ENCODE results near the gene BMAL1.

Gene BMAL1

GRCh38 chr11:13314676-13315394, 37.2 kb downstream of the BMAL1 start:
- FAIRE-seq: no peak
- no peak for DNase-seq (ENCODE audit: insufficient read length, low spot score)
- TF ChIP-seq, protein P1, sequence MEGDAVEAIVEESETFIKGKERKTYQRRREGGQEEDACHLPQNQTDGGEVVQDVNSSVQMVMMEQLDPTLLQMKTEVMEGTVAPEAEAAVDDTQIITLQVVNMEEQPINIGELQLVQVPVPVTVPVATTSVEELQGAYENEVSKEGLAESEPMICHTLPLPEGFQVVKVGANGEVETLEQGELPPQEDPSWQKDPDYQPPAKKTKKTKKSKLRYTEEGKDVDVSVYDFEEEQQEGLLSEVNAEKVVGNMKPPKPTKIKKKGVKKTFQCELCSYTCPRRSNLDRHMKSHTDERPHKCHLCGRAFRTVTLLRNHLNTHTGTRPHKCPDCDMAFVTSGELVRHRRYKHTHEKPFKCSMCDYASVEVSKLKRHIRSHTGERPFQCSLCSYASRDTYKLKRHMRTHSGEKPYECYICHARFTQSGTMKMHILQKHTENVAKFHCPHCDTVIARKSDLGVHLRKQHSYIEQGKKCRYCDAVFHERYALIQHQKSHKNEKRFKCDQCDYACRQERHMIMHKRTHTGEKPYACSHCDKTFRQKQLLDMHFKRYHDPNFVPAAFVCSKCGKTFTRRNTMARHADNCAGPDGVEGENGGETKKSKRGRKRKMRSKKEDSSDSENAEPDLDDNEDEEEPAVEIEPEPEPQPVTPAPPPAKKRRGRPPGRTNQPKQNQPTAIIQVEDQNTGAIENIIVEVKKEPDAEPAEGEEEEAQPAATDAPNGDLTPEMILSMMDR (IDR thresholded peaks at IDR 0.05; ENCODE audit: insufficient read depth, missing control alignments): no peak

DNA sequence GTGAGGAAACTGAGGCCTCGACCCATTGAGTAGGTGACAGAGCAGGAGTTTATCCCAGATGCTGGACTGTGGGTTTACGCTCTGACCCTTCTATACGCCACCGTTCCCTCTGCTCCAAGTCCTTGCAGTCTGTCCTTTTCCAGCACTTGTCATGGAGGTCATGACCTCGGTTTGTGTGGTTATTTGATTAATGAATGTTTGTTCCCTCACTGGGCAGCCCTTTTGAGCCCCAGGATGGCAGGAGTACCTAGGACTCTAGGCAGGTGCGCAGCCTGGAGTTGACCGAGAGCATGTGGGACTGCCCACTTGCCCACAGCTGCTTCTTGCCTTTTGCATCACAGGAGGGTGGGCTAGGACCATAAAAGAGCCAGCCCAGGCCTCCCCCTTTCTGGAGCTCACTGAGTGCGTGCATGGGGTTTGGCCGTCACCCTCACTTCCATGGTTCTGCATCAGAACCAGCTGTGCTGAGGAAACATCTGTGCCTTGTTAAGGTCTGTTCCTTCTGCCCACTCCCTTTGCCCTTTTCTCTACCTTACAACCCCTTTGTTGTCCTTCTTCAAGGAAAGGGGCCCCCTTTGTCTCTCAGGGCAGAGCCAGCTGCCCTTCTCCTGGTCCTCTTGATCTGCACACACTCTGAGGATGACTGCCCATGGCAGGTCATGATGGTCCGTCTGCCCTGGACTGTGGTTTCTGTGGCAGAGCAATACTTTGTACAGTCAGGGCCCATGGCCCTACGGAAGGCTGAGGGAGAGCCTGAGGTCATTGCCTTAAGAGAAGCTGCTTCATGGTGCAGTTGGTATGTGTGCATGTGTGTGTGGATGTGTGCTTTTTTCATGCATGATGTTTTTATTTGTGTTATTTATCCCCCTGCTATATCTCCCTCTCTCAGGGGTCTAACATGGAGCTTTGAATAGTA, 38.2 kb downstream of the BMAL1 start:
- FAIRE-seq: no peak
- TF ChIP-seq, protein P1 (IDR thresholded peaks at IDR 0.05; ENCODE audit: insufficient read depth, missing control alignments): no peak
- no peak for DNase-seq (ENCODE audit: insufficient read length, low spot score)

DNA sequence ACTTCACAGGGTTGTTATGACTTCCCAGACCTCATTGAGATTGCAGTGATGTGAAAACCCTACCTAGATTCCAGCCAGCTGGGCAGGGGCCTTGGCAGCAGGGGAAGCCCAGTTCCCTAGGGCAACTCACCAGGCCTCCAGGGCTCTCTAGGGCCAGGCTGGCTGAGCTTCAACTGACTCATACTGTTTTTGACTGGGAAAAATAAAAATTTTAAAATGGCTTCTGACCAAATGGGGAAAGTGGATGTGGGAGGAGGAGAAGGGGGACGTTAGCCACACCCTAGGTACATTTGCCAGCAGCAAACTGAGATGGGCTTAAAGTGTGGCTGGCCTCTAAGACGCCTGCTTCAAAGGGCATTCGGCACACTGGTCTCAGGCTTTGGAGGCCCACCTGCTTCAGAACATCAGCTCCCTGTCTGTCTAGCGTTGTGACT, 39.0 kb downstream of the BMAL1 start:
- FAIRE-seq (no peak), DNase-seq (ENCODE audit: insufficient read length, low spot score) (no peak)

DNA sequence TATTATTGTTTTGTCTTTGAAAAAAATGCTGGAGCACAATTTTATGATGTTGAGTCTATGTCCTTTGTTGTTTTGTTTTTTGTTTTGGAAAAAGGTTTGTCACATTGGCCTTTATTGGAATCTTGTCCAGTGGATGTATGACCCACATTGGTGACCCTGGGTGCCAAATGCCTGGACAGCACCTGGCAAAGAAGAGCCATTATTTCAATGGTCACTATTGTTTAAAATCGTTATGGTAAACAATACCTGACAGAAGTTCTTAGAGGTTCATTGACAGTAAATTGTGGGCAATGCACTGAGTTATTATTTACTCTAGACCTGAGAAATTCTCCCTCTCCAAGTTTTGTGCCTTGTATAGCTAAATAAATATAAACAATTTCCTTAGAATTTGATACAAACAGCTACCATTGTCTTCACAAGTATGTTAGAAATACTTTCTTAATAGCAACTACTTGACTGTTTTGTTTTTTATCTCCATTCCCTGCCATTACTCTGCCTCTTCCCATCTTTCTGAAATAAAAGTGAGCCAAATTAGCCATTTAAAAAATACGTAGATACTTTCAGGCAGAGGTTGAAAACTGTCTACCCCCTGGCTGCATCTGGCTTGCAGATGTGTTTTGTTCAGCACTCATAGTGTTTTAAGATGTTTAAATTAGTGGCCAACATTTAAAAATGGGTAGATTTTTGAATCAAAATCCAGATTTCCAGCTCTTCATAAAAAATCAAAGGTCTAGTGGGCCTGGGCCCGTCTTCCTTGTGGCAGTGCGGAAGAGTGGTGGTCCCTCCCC, 39.9 kb downstream of the BMAL1 start:
- TF ChIP-seq, protein P1 (IDR thresholded peaks at IDR 0.05; ENCODE audit: insufficient read depth, missing control alignments): no peak
- FAIRE-seq (no peak), DNase-seq (ENCODE audit: insufficient read length, low spot score) (no peak)

More for the DNA sequence above, 39.0 kb downstream of the BMAL1 start:
- TF ChIP-seq, protein P1 (IDR thresholded peaks at IDR 0.05; ENCODE audit: insufficient read depth, missing control alignments): no peak

- FAIRE-seq (no peak), DNase-seq (ENCODE audit: insufficient read length, low spot score) (no peak)
- TF ChIP-seq, protein P1 (IDR thresholded peaks at IDR 0.05; ENCODE audit: insufficient read depth, missing control alignments): no peak
Observed at GRCh38 chr11:13318498-13319295, 41.1 kb downstream of the BMAL1 start.

DNA sequence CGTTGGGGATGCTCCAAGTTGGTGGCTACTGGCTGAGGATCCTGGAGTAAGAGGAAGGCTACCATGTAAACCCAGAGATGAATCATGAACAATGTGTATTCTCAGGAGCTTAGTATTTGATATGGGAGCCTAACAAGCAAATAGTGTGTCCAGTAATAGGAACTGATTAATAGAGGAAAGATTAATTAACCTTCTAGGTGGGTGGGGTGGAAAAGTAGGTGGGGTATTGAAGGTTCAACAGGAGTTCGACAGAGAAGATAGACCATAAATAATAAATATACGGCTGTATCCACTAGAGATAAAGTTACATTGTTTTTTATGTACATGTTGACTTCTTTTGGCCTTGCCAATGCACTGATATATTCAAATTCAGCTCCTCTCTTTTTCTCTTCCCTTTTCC, 43.1 kb downstream of the BMAL1 start:
- no peak for DNase-seq (ENCODE audit: insufficient read length, low spot score)
- TF ChIP-seq, protein P1 (IDR thresholded peaks at IDR 0.05; ENCODE audit: insufficient read depth, missing control alignments): no peak
- FAIRE-seq: no peak

Data from D721Med (cell line).